Measurements from ENCODE around the gene ZNF565.
"Not testable (repeated sequence)": the region's sequence is repeated elsewhere in the genome, so short reads cannot be mapped to it uniquely, and the experiment has no call there.

The ZNF565 gene

DNA sequence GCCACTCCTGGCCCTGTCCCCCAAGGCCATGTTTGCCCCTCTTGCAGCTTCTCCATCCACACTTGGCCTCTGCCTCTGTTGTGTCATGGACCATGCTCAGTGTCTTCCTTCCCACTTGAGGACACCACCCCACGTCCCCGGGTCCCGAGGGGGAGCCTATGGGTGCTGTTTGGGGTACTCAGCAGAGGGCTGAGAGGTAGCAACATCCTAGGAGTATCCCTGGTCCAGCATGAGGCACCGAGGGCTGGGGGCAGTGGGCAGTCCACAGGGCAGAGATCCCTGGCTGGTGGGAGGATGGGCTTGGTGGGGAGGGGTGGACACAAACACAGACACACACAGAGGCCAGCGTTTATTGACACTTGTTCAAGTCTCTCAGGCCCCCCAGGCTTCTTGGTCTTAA, 63.9 kb downstream of the ZNF565 start:
- no peak for DNase-seq (ENCODE audit: low read depth)

GRCh38 chr19:36149673-36150406, 64.6 kb downstream of the ZNF565 start:
- DNase-seq (ENCODE audit: low read depth) = no peak

DNA sequence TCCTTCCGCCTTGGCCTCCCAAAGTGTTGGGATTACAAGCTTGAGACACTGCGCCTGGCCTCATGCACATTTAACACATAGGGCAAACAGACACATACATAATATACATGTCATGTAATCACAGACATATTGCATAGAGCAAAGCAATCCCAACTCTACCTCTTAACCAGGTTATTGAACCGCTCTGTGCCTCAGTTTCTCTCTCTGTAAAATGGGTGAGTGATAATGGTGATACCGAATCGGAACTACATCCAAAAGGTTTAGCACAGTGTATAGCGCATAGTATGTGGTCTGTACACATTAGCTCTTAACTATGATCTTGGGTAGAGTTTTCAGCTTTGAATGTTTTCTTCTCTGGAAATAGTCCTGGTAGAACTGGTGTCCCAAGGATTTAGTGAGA, 69.8 kb downstream of the ZNF565 start:
- no peak for DNase-seq (ENCODE audit: low read depth)

GRCh38 chr19:36142496-36142895, 72.0 kb downstream of the ZNF565 start:
- no peak for DNase-seq (ENCODE audit: low read depth)

DNA sequence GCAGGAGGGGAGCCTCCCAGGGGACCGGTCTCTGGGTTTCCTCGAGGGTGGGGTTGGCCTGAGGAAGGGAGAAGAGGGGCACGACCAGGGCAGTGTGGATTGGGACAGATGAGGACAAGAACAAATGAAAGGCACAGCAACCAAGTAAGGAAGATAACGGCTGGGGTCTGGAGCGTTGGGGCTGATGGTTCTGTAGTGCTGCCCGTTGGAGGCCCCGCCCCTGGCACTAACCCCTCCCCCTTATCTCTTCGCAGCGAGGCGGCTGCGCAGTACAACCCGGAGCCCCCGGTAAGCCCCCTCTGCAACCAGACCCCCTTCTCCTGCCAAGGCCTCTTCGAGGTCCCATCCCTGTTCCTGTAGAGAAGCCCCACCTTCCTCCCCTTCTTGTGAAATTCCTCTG, 72.4 kb downstream of the ZNF565 start:
- DNase-seq (ENCODE audit: low read depth) = no peak

DNA sequence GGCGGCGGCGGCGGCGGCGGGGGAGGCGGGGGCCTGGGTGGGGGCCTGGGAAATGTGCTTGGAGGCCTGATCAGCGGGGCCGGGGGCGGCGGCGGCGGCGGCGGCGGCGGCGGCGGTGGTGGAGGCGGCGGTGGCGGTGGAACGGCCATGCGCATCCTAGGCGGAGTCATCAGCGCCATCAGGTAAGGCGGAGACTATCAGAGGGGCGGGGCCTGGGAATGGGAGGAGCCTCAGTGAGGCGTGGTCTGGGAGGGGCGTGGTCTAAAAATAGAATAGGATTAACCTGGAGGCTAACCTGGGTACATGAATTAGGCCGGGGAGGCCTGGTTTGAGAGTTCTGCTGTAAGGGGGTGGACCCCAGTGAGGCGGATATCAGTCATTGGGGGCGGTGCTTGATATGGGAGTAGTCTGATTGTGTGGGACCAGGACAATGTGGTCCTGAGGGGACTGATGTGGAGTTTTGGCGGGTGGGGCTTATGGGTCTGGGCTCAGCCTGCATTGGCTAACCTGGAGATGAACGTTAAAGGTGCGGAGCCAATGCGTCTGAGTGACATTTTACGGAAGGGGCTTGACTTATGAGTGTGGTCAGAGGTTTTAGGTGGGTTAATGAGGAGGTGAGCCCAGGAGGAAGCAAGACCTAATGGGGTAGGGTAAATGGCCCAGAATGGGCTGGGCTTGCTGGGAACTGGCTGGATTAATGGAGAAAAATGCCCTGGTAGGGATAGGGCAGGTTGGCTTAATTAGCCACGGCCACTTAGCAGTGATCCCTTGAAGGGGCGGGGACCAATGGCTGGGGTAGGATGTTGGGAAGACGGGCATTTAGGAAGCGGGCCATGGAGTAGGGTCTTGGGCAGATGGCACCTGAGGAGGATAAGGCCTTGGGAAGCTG, 73.2 kb downstream of the ZNF565 start:
- peak; percentile 80 for DNase-seq (ENCODE audit: low read depth)

GRCh38 chr19:36140304-36141038, 74.0 kb downstream of the ZNF565 start:
- DNase-seq (ENCODE audit: low read depth) = no peak

GRCh38 chr19:36139473-36140303, 74.8 kb downstream of the ZNF565 start, which contains the start of gene CAPNS1:
Gene CAPNS1 (plus strand): TSS chr19:36140066. CDS start chr19:36141012, 946 bp downstream.
- peak; percentile 84 for DNase-seq (ENCODE audit: low read depth)

GRCh38 chr19:36139120-36139472, 75.4 kb downstream of the ZNF565 start:
- no peak for DNase-seq (ENCODE audit: low read depth)

- no peak for DNase-seq (ENCODE audit: low read depth)
Measured at GRCh38 chr19:36136964-36137686, 77.3 kb downstream of the ZNF565 start.

GRCh38 chr19:36134867-36135266, 79.6 kb downstream of the ZNF565 start:
- not testable (repeated sequence) for DNase-seq (ENCODE audit: low read depth)
